NCI-H460 (cell line): ENCODE measurements around the gene NCF4. TPM values are rescaled to one million over a fixed set of nuclear protein-coding genes. Genes with fewer than 3 reads are reported as not detected.

Experiments
- DNase-seq: peaks from one replicate; pipeline ENCODE4 v3.0.0-alpha.2; 2016; ENCODE audit warnings: low read depth; ENCODE audit errors: extremely low read depth
- total RNA-seq: library from RNA; depleted of rRNA; stranded (reverse); fragments of >200 nt; shearing (Covaris generic); gene quantifications from 2 replicates; pipeline ENCODE4 v1.2.3, GENCODE V29; 2014; rRNA removed

NCF4 gene
- total RNA-seq, 1 experiment from 2014 or later, result not detected

DNA sequence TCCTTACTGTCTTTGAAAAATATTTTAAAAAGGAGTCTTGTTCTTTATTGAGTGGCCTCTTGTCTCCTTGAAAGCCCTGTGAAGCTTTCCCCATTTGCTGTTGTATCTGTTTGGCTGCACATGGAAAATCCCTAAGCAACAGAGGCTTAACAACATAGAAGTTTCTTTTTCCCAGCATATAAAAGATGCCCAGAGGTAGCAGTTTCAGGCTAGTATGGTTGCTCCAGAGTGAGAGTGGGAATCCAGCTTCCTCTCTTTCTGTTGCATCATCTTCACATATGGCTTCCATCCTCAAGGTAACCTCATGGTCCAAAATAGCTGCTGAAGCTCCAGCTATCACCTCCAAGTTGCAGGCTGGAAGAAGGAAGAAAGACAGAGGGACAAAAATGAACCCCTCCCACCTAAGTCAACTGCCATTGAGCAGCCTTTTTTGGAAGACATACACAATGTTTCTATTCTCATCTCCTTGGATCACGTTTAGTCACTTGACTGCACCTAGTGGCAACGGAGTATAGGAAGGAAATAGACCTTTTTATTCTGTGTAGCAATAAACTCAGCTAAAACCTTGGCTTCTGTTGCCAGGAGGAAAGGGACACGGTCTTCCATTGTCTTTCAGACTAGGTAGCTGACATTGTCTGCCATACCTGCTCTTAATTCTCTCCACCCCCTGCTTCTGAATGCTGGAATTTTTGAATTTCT is 57.9 kb downstream of the NCF4 start:
- DNase-seq, result no peak

DNA sequence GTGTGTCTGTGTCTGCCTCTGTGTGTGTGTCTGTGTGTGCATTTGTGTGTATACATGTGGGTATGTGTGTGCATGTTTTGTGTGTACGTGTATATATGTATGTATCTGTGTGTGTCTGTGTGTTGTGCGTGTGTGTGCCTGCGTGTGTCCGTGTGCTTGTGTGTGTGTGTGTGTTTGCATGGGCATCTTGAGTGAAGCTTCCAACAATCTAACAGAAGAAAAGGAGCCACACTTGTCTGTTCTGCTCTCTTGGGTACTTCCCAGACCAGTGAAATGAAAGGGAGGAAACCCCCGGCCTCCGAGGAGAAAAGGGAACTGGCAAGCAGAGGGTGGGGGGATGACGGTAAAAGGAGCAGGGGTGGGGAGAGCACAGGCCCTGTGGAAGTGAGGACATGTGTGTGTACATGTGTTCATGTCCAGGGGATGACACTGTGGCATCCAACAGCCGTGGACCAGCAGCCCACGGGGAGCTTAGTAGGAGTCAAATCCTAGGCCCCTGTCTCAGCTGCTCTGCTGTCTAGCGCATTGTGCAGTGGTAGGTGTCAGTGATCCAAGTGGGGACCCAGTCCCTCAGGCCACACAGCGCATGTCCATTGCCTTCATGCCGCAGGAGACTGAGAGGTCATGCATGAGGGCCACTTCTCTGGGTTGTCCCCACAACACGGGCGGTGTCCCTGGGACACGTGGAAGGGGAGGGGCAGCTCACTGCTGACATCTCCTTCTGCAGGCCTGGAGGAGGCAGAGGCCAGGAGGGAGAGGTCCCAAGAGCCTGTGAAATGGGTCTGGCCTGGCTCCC is 60.7 kb downstream of the NCF4 start:
- DNase-seq, result no peak

DNA sequence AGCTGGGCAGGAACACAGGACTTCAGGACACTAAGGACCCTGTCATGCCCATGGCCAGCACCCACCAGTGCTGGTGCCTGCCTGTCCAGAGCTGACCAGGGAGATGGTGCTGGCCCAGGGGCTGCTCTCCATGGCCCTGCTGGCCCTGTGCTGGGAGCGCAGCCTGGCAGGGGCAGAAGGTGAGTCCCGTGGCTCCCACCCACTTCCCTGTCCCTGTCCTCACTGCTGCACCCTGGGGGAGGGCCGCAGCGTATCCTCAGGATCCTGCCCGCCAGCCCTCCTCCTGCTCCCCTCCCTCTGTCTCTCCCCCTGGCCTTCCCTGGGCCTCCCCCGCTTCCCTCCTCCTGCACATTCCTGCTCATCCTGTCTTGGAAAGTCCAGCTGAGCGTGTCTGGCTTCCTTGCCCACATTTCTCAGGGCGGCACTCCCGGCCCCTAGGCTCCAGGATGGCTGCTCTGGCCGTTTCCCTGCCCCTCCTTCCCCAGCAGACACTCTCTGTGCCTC is 61.4 kb downstream of the NCF4 start:
- no peak for DNase-seq

DNA sequence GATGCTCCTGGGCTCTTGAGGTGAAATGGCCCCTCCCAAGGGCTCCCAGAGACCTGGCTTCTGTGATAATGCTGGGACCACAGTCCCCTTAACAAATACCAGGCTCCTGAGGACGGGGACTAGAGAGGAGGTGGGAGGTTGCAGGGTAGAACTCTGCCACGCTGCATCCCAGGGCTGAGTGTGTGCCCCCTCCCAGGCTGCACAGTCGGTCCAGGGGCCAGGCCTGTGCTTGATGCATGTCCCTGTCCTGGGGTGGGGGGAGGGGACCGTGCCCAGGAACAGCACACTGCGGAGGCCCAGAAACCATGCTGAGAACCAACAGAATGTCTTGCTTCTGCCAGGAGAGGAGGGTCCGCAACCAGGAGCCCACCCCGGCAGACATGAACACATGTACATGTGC is 61.9 kb downstream of the NCF4 start:
- DNase-seq, result no peak

DNA sequence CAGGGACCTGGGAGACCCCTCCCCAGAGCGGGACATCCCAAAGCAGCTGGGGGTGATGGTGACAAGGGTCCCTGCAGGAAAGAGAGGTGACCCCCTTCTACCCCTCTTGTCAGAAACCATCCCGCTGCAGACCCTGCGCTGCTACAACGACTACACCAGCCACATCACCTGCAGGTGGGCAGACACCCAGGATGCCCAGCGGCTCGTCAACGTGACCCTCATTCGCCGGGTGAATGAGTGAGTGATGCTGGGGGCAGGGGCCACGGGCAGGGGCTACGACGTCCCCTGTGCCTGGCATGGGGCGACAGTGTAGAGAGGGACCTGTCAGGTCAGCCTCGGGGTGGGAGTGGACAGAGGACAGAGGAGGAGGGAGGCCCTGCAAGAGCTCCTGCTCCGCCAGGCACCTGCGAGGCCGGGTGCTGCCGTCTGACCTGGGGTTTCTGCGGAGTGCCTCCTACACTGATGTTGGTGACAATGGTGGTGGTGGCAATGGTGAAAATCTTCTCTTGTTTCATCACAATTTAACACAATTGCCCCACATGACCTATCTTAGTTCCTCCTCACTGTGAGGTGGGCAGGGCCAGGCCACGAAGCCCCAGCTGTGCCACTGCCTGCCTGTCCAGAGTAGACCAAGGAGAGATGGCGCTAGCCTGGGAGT is 62.5 kb downstream of the NCF4 start:
- DNase-seq, result no peak

DNA sequence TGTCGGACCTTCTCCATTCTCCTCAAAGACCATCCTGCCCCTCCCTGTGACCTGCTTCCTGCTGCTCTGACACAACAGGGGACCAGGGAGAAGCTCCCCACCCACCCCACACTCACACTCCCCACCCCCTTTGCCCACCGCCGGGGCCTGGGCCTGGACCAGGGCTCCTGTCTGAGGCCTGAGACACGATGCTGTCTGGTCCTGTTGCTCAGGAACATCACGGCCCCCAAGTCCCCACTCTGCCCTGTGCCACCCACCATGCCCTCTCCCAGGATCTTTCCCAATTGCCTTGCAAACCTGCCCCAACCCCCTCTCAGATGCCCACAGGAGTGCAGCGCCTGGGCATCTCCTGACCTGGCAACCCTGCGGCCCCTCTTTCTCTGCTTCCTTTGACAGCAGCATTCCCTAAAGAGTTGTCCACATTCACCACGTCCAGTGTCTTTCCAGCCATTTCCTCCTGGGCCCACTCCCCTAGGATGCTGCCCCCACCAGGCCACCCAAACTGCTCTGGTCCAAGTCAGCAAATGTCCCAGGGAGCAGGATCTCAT is 63.4 kb downstream of the NCF4 start:
- no peak for DNase-seq

DNA sequence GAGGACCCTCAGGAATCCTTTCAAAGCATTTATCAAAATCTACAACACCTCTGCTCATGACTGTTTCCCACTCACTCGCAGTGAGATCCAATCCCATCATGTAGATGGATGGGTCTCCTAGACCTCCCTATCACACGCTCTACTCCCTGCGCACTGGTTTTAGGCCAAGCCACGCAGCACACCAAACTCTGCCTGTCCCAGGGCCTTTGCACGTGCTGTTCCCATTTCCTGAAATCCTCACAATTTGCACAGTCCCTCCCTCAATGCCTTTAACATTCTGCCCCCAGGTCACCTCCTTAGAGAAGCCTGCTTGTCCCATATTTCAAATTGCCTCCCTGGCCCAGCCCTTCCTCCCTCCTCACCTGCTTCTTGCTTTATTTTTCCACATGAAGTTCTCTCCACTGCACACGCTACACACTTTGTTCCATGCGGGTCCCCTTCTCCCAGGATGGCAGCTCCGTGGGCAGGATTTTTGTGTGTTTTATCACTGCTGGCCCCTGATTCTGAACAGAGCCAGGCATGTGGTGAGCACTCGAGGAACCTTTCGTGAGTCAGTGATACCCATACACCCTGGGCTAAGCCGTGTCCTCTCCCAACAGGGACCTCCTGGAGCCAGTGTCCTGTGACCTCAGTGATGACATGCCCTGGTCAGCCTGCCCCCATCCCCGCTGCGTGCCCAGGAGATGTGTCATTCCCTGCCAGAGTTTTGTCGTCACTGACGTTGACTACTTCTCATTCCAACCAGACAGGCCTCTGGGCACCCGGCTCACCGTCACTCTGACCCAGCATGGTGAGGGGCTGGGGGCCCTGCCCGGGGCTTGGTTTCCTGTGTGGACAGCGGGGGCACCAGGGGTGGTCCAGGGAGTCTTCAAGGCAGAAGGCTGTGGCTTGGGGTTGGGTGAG is 64.8 kb downstream of the NCF4 start:
- DNase-seq, result no peak

DNA sequence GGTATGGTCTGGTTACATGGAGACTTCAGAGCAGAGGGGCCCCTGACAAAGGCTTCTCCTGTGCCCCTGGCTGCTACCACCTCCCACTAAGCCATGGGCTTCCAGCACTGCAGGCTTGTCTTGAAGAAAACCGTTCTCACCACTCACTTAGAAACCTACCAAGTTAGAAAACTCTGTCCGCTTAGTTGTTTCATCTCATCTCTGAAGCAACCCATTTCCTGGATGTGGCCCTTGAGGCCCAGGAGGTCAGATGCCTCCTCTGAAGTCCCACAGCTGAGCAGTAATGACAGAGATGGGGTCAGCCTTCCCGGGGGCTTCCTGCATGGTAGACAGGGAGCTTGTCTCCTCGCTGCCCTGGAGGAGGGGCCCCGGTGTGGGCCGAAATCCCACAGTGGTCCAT is 65.5 kb downstream of the NCF4 start:
- no peak for DNase-seq

DNA sequence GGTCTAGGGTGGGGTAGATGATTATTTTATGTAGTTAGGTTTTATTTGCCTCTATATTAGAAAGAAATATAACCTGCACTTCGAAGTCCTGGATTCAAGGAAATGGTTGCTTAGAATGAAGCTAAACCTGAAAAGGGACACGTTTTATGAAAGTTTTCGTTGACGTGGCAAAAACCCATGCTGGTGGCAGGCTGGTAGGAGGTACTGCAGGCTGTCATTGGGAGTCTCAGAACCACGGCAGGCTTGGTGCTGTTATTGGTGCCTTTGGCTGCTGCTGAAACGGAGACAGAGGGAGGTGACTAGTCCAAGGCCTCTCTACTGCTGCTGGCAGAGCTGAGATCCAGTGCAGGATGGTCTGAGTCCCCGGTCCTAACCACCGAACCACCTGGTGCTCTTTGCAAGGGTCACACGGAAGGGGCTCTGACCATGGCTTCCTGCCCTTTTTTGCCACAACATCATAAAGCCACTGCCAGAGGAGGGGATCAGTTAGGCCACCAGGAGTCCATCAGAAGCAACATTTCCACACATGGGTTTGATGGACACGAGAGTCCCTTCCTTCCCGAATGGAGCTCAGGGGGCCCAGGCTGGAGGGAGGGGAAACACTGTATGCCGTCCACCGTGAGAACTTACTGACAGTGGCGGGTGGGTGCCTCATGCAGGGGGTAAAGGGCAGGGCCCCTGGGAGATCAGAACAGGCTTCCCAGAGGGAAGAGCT is 66.1 kb downstream of the NCF4 start:
- no peak for DNase-seq

Other genes with a start within 250 kb of the NCF4 start
- not detected in 2 replicates for gene CACNG2, start 157.3 kb upstream of the NCF4 start, total RNA-seq
- gene IFT27, start 84.9 kb upstream of the NCF4 start, total RNA-seq, result 11.8 and 14.8 TPM in 2 replicates
- gene PVALB, start 44.0 kb upstream of the NCF4 start, total RNA-seq, result not detected in 2 replicates
- not detected in 2 replicates for gene CSF2RB, start 52.6 kb downstream of the NCF4 start, total RNA-seq
- gene TST, start 158.4 kb downstream of the NCF4 start, total RNA-seq, result 11.5 and 13.8 TPM in 2 replicates
- gene MPST, start 158.7 kb downstream of the NCF4 start, total RNA-seq, result 41.9 and 49.9 TPM in 2 replicates
- gene KCTD17, start 190.7 kb downstream of the NCF4 start, total RNA-seq, result 3.3 and 4.1 TPM in 2 replicates
- not detected in 2 replicates for gene TMPRSS6, start 248.7 kb downstream of the NCF4 start, total RNA-seq